Endothelial cell of umbilical vein (primary cell): Measurements from ENCODE around the gene OXA1L.

Source experiments
- CTCF ChIP-seq, 2 donors: IDR thresholded peaks; 1 replicate in 1 of 2; 2 replicates in 1 of 2; pipeline ENCODE4 v1.5.1; 2011; ENCODE audit warnings: low read length in 2 of 2, mild to moderate bottlenecking in 2 of 2, moderate library complexity in 2 of 2, control low read depth in 1 of 2, inconsistent platforms in 1 of 2, low read depth in 1 of 2; ENCODE audit not compliant: insufficient read depth in 1 of 2; ENCODE audit errors: extremely low read depth in 1 of 2
- EZH2 ChIP-seq: IDR thresholded peaks from 2 replicates; pipeline ENCODE4 v1.6.1; 2012; ENCODE audit warnings: borderline replicate concordance, low read depth, mild to moderate bottlenecking, moderate library complexity, low read length, inconsistent platforms; ENCODE audit not compliant: severe bottlenecking
- FOS ChIP-seq: IDR thresholded peaks from 2 replicates; pipeline ENCODE4 v1.6.1; 2011; ENCODE audit warnings: mild to moderate bottlenecking, low read length, moderate library complexity, borderline replicate concordance; ENCODE audit not compliant: insufficient read depth
- JUN ChIP-seq: IDR thresholded peaks from 2 replicates; pipeline ENCODE4 v1.6.1; 2011; ENCODE audit warnings: borderline replicate concordance, low read depth; ENCODE audit not compliant: insufficient read length, insufficient read depth
- MAX ChIP-seq: IDR thresholded peaks from 2 replicates; pipeline ENCODE4 v1.6.1; 2011; ENCODE audit not compliant: insufficient read depth, insufficient read length
- MYC ChIP-seq: IDR thresholded peaks from one replicate; pipeline ENCODE4 v1.6.1; 2011; ENCODE audit warnings: mild to moderate bottlenecking, low read depth, low read length
- POLR2A ChIP-seq: IDR thresholded peaks from 2 replicates; pipeline ENCODE4 v1.6.1; 2012; ENCODE audit warnings: low read depth, mild to moderate bottlenecking, control low read depth, low read length
- POLR2AphosphoS5 ChIP-seq: IDR thresholded peaks from 2 replicates; pipeline ENCODE4 v1.6.1; 2012; ENCODE audit warnings: low read depth, mild to moderate bottlenecking, control low read depth, low read length, moderate library complexity; ENCODE audit not compliant: insufficient read depth

- TF ChIP-seq CTCF (IDR thresholded peaks at IDR 0.05; ENCODE audit: extremely low read depth in 1 of 2, insufficient read depth in 1 of 2, low read depth in 1 of 2, low read length in 2 of 2) (no peak), MAX (no peak), JUN (no peak), MYC (no peak), POLR2A (no peak), POLR2AphosphoS5 (no peak), EZH2 (no peak), FOS (no peak)
Observed at GRCh38 chr14:22753586-22753985, 12.9 kb upstream of the OXA1L start.
